Measurements from ENCODE around the gene SSH2. TPM values are rescaled to one million over a fixed set of nuclear protein-coding genes. Genes with fewer than 3 reads are reported as not detected.

Gene SSH2
- total and polyA plus RNA-seq, 9 of the 15 experiments (the other 6 are each of a cell fraction or from before 2014, with no cell fraction given): 3.9 to 16.1 (median 10.2) TPM

DNA sequence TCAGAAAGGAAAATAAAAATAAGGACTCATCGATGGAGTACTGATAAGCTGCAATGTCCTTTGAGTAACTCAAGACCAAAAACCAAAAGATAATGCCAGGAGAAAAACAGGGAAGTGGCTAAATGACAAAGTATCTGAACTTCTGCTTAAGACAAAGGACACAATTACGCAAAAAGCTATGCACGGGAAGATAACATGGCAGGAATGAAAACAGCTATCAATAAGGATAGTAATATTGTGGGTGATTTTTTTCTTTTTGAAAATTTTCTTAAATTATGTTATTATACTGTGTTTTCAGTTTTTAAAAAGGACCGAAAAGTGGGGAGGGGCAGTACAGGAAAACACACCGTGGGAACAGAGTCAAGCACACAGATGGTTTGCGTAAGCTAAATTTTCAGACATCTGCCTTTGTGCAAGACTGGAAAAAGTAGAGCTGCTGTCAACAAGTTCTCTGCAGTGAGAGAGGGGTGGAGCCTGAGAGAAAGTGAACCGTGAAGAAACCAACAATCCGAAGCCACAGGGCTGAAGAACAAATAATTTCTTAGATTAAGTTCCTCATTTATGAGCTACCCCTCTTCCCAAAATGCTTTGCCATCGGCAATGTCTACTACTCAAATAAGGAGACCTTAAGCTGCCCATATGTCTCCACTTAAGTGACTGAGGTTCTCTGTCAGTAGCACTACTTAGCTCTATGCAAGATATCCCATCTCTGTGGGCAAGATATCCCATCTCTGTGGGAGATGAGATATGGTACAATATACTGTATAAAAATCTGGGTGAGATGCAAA is 207.4 kb downstream of the SSH2 start (continued):
- TF ChIP-seq BRCA1 (IDR thresholded peaks at IDR 0.05): no peak
- TF ChIP-seq BRCA1 (CRISPR knock-in tag; IDR thresholded peaks at IDR 0.05): no peak
- no peak for TF ChIP-seq ZBTB34 (CRISPR knock-in tag; IDR thresholded peaks at IDR 0.05)
- TF ChIP-seq ZNF586 (CRISPR knock-in tag; conservative IDR thresholded peaks at IDR 0.05): no peak
- TF ChIP-seq NFATC3 (IDR thresholded peaks at IDR 0.05): no peak
- no peak for TF ChIP-seq HNRNPK (IDR thresholded peaks at IDR 0.05; ENCODE audit: low read depth, low read length, poor library complexity, severe bottlenecking)
- TF ChIP-seq ZNF253 (CRISPR knock-in tag; conservative IDR thresholded peaks at IDR 0.05): no peak
- TF ChIP-seq ZNF431 (CRISPR knock-in tag; IDR thresholded peaks at IDR 0.05): no peak
- TF ChIP-seq HNRNPLL (IDR thresholded peaks at IDR 0.05; ENCODE audit: low read depth, low read length, poor library complexity, severe bottlenecking): peak; percentile 75
- 0 out of 2 replicates have a peak, but pooled peaks have one; percentile 49 for TF ChIP-seq ZNF583 (CRISPR knock-in tag; IDR thresholded peaks at IDR 0.05)
- TF ChIP-seq EHMT2 (IDR thresholded peaks at IDR 0.05): no peak
- TF ChIP-seq E2F3 (CRISPR knock-in tag; IDR thresholded peaks at IDR 0.05): no peak
- no peak for TF ChIP-seq ATF1 (CRISPR knock-in tag; IDR thresholded peaks at IDR 0.05)
- TF ChIP-seq ATF1 (tag; IDR thresholded peaks at IDR 0.05): peak; percentile 49
- TF ChIP-seq VEZF1 (CRISPR knock-in tag; IDR thresholded peaks at IDR 0.05): peak; percentile 33; the same call in 1 of the 2 replicates
- TF ChIP-seq POLR3A (IDR thresholded peaks at IDR 0.05; ENCODE audit: borderline replicate concordance, extremely low read depth, insufficient read depth, insufficient read length): no peak
- TF ChIP-seq POLR2B (IDR thresholded peaks at IDR 0.05; ENCODE audit: low read depth, partially characterized antibody): no peak
- TF ChIP-seq SMARCA5 (IDR thresholded peaks at IDR 0.05): no peak
- TF ChIP-seq CEBPB (tag; IDR thresholded peaks at IDR 0.05): peak; percentile 93
- TF ChIP-seq ZNF644 (tag; IDR thresholded peaks at IDR 0.05; ENCODE audit: low read depth): 0 out of 2 replicates have a peak, but pooled peaks have one; percentile 44
- no peak for TF ChIP-seq BRF1 (IDR thresholded peaks at IDR 0.05; ENCODE audit: borderline replicate concordance, extremely low read depth, insufficient read length)
- TF ChIP-seq ZNF589 (CRISPR knock-in tag; IDR thresholded peaks at IDR 0.05; ENCODE audit: low read depth): peak; percentile 52; the same call in 1 of the 2 replicates
- no peak for TF ChIP-seq SRSF3 (IDR thresholded peaks at IDR 0.05; ENCODE audit: insufficient read depth, low read length)
- no peak for TF ChIP-seq ZNF165 (CRISPR knock-in tag; IDR thresholded peaks at IDR 0.05; ENCODE audit: borderline replicate concordance)
- TF ChIP-seq SMAD1 (IDR thresholded peaks at IDR 0.05; ENCODE audit: low read depth, low read length, partially characterized antibody): no peak
- TF ChIP-seq CHD1 (IDR thresholded peaks at IDR 0.05; ENCODE audit: low read length): no peak
- TF ChIP-seq, protein P1, sequence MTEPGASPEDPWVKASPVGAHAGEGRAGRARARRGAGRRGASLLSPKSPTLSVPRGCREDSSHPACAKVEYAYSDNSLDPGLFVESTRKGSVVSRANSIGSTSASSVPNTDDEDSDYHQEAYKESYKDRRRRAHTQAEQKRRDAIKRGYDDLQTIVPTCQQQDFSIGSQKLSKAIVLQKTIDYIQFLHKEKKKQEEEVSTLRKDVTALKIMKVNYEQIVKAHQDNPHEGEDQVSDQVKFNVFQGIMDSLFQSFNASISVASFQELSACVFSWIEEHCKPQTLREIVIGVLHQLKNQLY (CRISPR knock-in tag; conservative IDR thresholded peaks at IDR 0.05): no peak
- TF ChIP-seq CTBP1 (IDR thresholded peaks at IDR 0.05; ENCODE audit: borderline replicate concordance): no peak
